Ishikawa (cell line): ENCODE data around the gene DLGAP4.

ENCODE experiments used
- CEBPB ChIP-seq: IDR thresholded peaks from 2 replicates; pipeline ENCODE4 v1.6.1; 2012
- EGR1 ChIP-seq: IDR thresholded peaks from 2 replicates; pipeline ENCODE4 v1.6.1; 2012
- EP300 ChIP-seq: IDR thresholded peaks from 2 replicates; pipeline ENCODE4 v1.6.1; 2012; ENCODE audit warnings: borderline replicate concordance
- NFIC ChIP-seq: IDR thresholded peaks from 2 replicates; pipeline ENCODE4 v1.6.1; 2012
- RAD21 ChIP-seq: IDR thresholded peaks from 2 replicates; pipeline ENCODE4 v1.6.1; 2012; ENCODE audit warnings: low read depth
- REST ChIP-seq: IDR thresholded peaks from 2 replicates; pipeline ENCODE4 v1.6.1; 2012; ENCODE audit warnings: low read depth, mild to moderate bottlenecking
- TCF12 ChIP-seq: IDR thresholded peaks from 2 replicates; pipeline ENCODE4 v1.6.1; 2012; ENCODE audit warnings: low read depth
- USF1 ChIP-seq: IDR thresholded peaks from 2 replicates; pipeline ENCODE4 v1.6.1; 2012
- ZBTB7A ChIP-seq: IDR thresholded peaks from 2 replicates; pipeline ENCODE4 v1.6.1; 2012; ENCODE audit warnings: low read depth
- TF ChIP-seq, protein P1 (sequence below): IDR thresholded peaks from 2 replicates; pipeline ENCODE4 v1.6.1; 2012

The DLGAP4 gene

DNA sequence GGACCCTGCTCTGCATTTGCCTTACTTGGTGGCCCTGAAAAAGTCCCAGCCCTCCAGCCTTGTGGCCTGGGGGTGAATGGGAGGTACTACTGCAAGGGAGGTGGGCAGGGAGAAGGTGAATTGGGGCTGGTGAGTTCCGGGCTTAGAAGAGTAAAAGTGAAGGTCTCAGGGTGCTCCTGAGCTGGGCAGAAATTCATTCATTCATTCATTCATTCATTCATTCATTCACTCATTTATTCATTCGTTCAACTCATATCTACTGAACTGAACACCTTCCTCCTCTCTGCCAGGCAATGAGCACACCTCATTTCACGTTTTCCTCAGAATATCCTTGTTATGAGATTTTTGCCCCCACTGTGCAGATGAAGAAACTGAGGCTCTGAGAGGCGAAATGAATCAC is 6.7 kb upstream of the DLGAP4 start:
- TF ChIP-seq NFIC (no peak), ZBTB7A (no peak), REST (no peak), RAD21 (no peak), TCF12 (no peak), EP300 (no peak)
- TF ChIP-seq, protein P1, sequence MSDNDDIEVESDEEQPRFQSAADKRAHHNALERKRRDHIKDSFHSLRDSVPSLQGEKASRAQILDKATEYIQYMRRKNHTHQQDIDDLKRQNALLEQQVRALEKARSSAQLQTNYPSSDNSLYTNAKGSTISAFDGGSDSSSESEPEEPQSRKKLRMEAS, result no peak

GRCh38 chr20:36301359-36302119 is 4.6 kb upstream of the DLGAP4 start:
- no peak for TF ChIP-seq EGR1
- TF ChIP-seq REST, result peak; percentile 56

GRCh38 chr20:36303020-36303595 is 3.0 kb upstream of the DLGAP4 start:
- TF ChIP-seq RAD21 (no peak), NFIC (no peak)

GRCh38 chr20:36303831-36304230 is 2.3 kb upstream of the DLGAP4 start:
- no peak for TF ChIP-seq ZBTB7A
- TF ChIP-seq NFIC, result no peak

GRCh38 chr20:36304786-36305495 is 1.2 kb upstream of the DLGAP4 start:
- no peak for TF ChIP-seq CEBPB
- TF ChIP-seq REST, result peak; percentile 72

DNA sequence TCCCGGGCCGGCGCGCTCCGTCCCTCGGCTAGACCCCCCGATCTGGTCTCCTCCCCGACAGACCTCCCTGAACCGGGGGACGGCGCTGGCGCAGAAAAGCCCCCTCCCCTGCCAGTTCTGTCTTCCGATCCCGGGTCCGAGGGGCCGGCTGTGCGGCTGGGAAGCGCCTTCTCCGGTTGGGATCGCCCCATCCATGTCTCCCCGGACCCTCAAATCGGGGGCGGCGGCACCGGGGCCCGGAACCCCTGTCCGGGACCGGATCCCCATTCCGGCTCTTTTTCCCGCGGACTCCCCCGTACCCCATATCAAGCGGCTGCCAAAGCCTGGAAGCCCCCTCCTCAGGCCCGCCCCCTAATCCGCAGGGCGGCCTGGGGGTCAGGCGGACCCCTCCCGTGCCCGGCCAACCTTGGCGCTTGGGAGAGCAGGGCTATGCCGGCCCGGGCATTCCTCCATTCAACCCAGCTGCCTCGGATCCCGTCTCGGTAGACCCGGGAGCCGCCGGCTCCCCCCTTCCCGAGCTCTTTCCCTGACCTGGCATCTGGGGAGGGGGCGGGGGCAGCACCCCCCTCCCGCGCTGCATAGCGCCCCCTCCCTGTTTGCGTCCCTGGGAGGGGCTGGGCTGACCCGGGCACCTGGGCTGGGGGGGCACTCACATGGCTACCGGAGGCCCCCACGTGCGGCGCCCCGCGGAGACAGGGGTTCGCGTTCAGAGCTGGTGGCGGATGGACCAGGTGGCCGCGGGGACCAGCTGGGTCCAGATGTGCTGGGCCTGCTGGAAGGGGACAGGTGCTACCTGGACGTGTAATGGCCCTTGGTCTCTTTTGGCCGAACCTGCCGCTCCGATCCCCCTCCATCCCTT is 643 bp downstream of the DLGAP4 start:
- no peak for TF ChIP-seq CEBPB
- no peak for TF ChIP-seq USF1
- TF ChIP-seq ZBTB7A, result peak; percentile 81
- no peak for TF ChIP-seq EGR1
- no peak for TF ChIP-seq NFIC
